ENCODE measurements around the gene NSG1. TPM values are rescaled to one million over a fixed set of nuclear protein-coding genes. Genes with fewer than 3 reads are reported as not detected.

Gene NSG1
- total and polyA plus RNA-seq, 2 of the 8 experiments (the other 6 are each of a cell fraction or from before 2014, with no cell fraction given): 35.7 to 61.4 TPM

DNA sequence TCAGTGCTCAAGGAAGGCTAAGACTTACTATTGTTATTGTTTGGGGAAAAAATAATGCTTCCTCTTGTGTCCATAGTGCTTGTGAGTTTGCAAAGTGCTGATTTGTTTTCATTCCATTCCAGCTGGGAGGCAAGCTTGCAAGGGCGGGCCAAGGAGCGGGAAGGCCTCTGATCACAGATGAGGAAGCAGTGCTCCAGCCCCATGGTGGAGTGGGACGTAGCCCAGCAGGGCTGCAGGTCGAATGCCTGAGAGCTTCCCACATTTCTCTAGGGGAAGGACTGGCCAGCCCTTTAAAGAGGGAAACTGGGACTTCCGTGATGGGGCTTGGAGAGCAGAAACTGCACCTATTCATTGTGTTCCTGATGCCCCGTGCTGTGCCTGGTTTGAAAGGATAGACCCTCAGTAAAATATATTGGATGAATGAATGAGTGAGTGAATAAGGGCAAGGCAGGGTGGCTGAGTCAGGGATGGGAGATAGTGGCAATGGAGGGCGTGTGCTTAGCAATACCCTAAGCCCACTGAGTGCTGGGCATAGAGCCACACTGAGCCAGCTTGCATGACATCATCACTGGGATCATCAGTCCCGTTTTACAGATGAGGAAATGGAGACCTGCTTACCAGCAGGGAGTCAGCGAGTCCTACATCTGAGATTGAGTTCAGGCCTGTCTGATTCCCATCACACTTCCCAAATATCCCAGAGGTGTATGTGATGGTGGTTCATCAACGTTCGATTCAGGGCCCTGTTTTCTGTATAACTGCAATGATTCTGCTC lies 17.9 kb upstream of the NSG1 start:
- no peak overlapping the region for H3K23ac ChIP-seq (ENCODE audit: insufficient read length)
- POLR2A ChIA-PET (ENCODE audit: partially characterized antibody): no interaction called here
- no peak for FAIRE-seq

More for the DNA sequence above, 17.9 kb upstream of the NSG1 start:
- CTCF ChIA-PET (ENCODE audit: partially characterized antibody): interaction anchor here (0.6 to 1.1 kb wide), 2 partner anchors 10 to 28 kb away, joined by 3 to 4 read pairs; no protein-coding TSS in a partner anchor
- Histone ChIP-seq H4K20me1 (replicated peaks in 1 of 2; ENCODE audit: control insufficient read depth in 1 of 2, insufficient read depth in 2 of 2, low read length in 2 of 2) (no peaks in the 10 kb centered on the region), H3K56ac (replicated peaks; ENCODE audit: insufficient read length, low read depth, low read length) (no peak overlapping the region), H4K8ac (ENCODE audit: extremely low read depth, insufficient read depth, low read length) (no peak overlapping the region), H3K27me3 (replicated peaks in 1 of 4; ENCODE audit: control insufficient read depth in 3 of 4, extremely low read depth in 1 of 4, insufficient read depth in 3 of 4, low read length in 3 of 4) (peaks cover 0 to 3% (median 0%) of the 10 kb centered on the region in 4 experiments; a peak in 1 of 7 replicates), H2BK12ac (ENCODE audit: low read depth, low read length) (no peak overlapping the region), H3K9ac (replicated peaks in 1 of 4; ENCODE audit: extremely low read depth in 1 of 4, low read depth in 3 of 4, low read length in 3 of 4) (no peak overlapping the region), H3K4me2 (ENCODE audit: insufficient read depth in 1 of 2, low read depth in 2 of 2, low read length in 2 of 2) (no peak overlapping the region), H3K36me3 (ENCODE audit: control insufficient read depth in 2 of 4, insufficient read depth in 4 of 4, low read length in 3 of 4) (no peaks in the 10 kb centered on the region), H3K79me1 (ENCODE audit: low read depth, low read length) (no peaks in the 10 kb centered on the region), H2BK20ac (ENCODE audit: low read length) (no peak overlapping the region), H2BK15ac (ENCODE audit: low read length) (no peak overlapping the region), H3K23me2 (ENCODE audit: low read depth, low read length) (no peaks in the 10 kb centered on the region), H3K4me1 (replicated peaks in 1 of 4; ENCODE audit: control insufficient read depth in 3 of 4, insufficient read depth in 4 of 4, low read length in 3 of 4) (no peaks in the 10 kb centered on the region), H3K4ac (replicated peaks; ENCODE audit: insufficient read length, low read depth, low read length) (no peak overlapping the region), H3K27ac (ENCODE audit: low read depth, low read length) (no peak overlapping the region), H3K9me3 (ENCODE audit: insufficient read depth in 2 of 2, low read depth in 1 of 2, low read length in 1 of 2) (0 out of 4 replicates have a peak, but pooled peaks cover 0 to 5% of the 10 kb centered on the region in 2 experiments), H3K79me2 (ENCODE audit: control insufficient read depth in 1 of 2, insufficient read depth in 2 of 2, low read length in 2 of 2) (no peaks in the 10 kb centered on the region), H3K14ac (ENCODE audit: insufficient read length) (no peak overlapping the region), H2AK5ac (ENCODE audit: low read depth, low read length) (no peak overlapping the region), H4K91ac (replicated peaks; ENCODE audit: insufficient read length, low read length) (no peak overlapping the region), H3K4me3 (ENCODE audit: extremely low read depth in 1 of 4, insufficient read depth in 2 of 4, low read depth in 3 of 4, low read length in 4 of 4) (no peak overlapping the region), H3K18ac (ENCODE audit: extremely low read depth, low read length) (no peak overlapping the region), H2BK120ac (replicated peaks; ENCODE audit: low read depth, low read length) (no peak overlapping the region), H2AFZ (ENCODE audit: low read length) (no peak overlapping the region), H4K5ac (ENCODE audit: insufficient read length, low read depth, low read length) (no peak overlapping the region), H2BK5ac (ENCODE audit: low read depth, low read length) (no peak overlapping the region)
- TF ChIP-seq, protein P1, sequence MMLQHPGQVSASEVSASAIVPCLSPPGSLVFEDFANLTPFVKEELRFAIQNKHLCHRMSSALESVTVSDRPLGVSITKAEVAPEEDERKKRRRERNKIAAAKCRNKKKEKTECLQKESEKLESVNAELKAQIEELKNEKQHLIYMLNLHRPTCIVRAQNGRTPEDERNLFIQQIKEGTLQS (IDR thresholded peaks at IDR 0.05; ENCODE audit: insufficient read depth, low read depth, low read length): no peak
- TF ChIP-seq POLR2AphosphoS5 (IDR thresholded peaks at IDR 0.05; ENCODE audit: low read depth, low read length) (no peak), SIRT6 (IDR thresholded peaks at IDR 0.05; ENCODE audit: low read length) (no peak), SP1 (IDR thresholded peaks at IDR 0.05; ENCODE audit: low read depth, low read length) (no peak), HDAC6 (IDR thresholded peaks at IDR 0.05; ENCODE audit: low read depth, low read length) (no peak), CBX5 (IDR thresholded peaks at IDR 0.05; ENCODE audit: low read depth, low read length) (no peak), CREB1 (IDR thresholded peaks at IDR 0.05) (no peak), RXRA (IDR thresholded peaks at IDR 0.05; ENCODE audit: insufficient read depth, low read depth, low read length) (no peak), NANOG (IDR thresholded peaks at IDR 0.05; ENCODE audit: insufficient read depth, low read depth, low read length, poor library complexity, severe bottlenecking) (no peak), POU5F1 (IDR thresholded peaks at IDR 0.05; ENCODE audit: low read depth, low read length) (no peak), RAD21 (IDR thresholded peaks at IDR 0.05 in 1 of 2, conservative IDR thresholded peaks at IDR 0.05 in 1 of 2; ENCODE audit: low read depth in 2 of 2, low read length in 2 of 2) (no peak)
- WGBS, 2 experiments (ENCODE audit: extremely low coverage in 1 of 2, insufficient coverage in 1 of 2, insufficient read length in 1 of 2, insufficient replicate concordance in 2 of 2, low coverage in 1 of 2, low lambda C conversion rate in 2 of 2, missing lambda C conversion rate in 1 of 2): 91% methylated on average over 11 of the region's 11 CpGs; no CpG with 5 or more reads in 1 of the 2 experiments
- no peak for DNase-seq (ENCODE audit: low read depth in 1 of 2, low spot score in 2 of 2)

Data from H1 (cell line).